ENCODE measurements around the gene OPA3.

Gene OPA3

GRCh38 chr19:45506989-45507871 is 77.4 kb downstream of the OPA3 start, which contains the start of gene VASP:
Gene VASP (plus strand): TSS chr19:45507479. CDS start chr19:45507772, 293 bp downstream.
- Histone ChIP-seq H3K36me3 (ENCODE audit: control insufficient read depth, insufficient read depth, low read length, severe bottlenecking) (no peaks in the 10 kb centered on the region), H3K4me3 (ENCODE audit: low read length) (peak within 1 kb of the TSS; percentile 90), H3K27me3 (replicated peaks; ENCODE audit: control insufficient read depth, insufficient read depth, low read length) (no peaks in the 10 kb centered on the region), H3K9ac (ENCODE audit: low read length) (peak within 1 kb of the TSS; percentile 87), H3K4me1 (ENCODE audit: control insufficient read depth, insufficient read depth, low read length) (peaks cover 13% of the 10 kb centered on the region), H3K9me3 (ENCODE audit: control insufficient read depth, low read length) (no peaks in the 10 kb centered on the region)
- peak; percentile 90 for DNase-seq (ENCODE audit: low read depth)

- H3K4me3 ChIP-seq (ENCODE audit: low read length): peak overlapping the region; percentile 90
- peaks cover 13% of the 10 kb centered on the region for H3K4me1 ChIP-seq (ENCODE audit: control insufficient read depth, insufficient read depth, low read length)
- no peaks in the 10 kb centered on the region for H3K36me3 ChIP-seq (ENCODE audit: control insufficient read depth, insufficient read depth, low read length, severe bottlenecking)
- H3K9ac ChIP-seq (ENCODE audit: low read length): peak overlapping the region; percentile 87
- H3K27me3 ChIP-seq (replicated peaks; ENCODE audit: control insufficient read depth, insufficient read depth, low read length): no peaks in the 10 kb centered on the region
- peak; percentile 96 for DNase-seq (ENCODE audit: low read depth)
- H3K9me3 ChIP-seq (ENCODE audit: control insufficient read depth, low read length): no peaks in the 10 kb centered on the region
Observed at GRCh38 chr19:45506246-45506988, 78.2 kb downstream of the OPA3 start.

- H3K9ac ChIP-seq (ENCODE audit: low read length): peak overlapping the region; percentile 87
- no peaks in the 10 kb centered on the region for H3K27me3 ChIP-seq (replicated peaks; ENCODE audit: control insufficient read depth, insufficient read depth, low read length)
- no peaks in the 10 kb centered on the region for H3K36me3 ChIP-seq (ENCODE audit: control insufficient read depth, insufficient read depth, low read length, severe bottlenecking)
- no peak for DNase-seq (ENCODE audit: low read depth)
- H3K9me3 ChIP-seq (ENCODE audit: control insufficient read depth, low read length): no peaks in the 10 kb centered on the region
- peak overlapping the region; percentile 90 for H3K4me3 ChIP-seq (ENCODE audit: low read length)
- H3K4me1 ChIP-seq (ENCODE audit: control insufficient read depth, insufficient read depth, low read length): peaks cover 13% of the 10 kb centered on the region
Observed at GRCh38 chr19:45505996-45506245, 78.7 kb downstream of the OPA3 start.

- Histone ChIP-seq H3K4me3 (ENCODE audit: low read length) (no peak overlapping the region), H3K9me3 (ENCODE audit: control insufficient read depth, low read length) (no peaks in the 10 kb centered on the region), H3K27me3 (replicated peaks; ENCODE audit: control insufficient read depth, insufficient read depth, low read length) (no peaks in the 10 kb centered on the region), H3K9ac (ENCODE audit: low read length) (no peak overlapping the region), H3K4me1 (ENCODE audit: control insufficient read depth, insufficient read depth, low read length) (peaks cover 13% of the 10 kb centered on the region), H3K36me3 (ENCODE audit: control insufficient read depth, insufficient read depth, low read length, severe bottlenecking) (no peaks in the 10 kb centered on the region)
- peak; percentile 58 for DNase-seq (ENCODE audit: low read depth)
Observed at GRCh38 chr19:45505151-45505995, 79.2 kb downstream of the OPA3 start.

- Histone ChIP-seq H3K9ac (ENCODE audit: low read length) (no peak overlapping the region), H3K4me3 (ENCODE audit: low read length) (no peak overlapping the region), H3K36me3 (ENCODE audit: control insufficient read depth, insufficient read depth, low read length, severe bottlenecking) (no peaks in the 10 kb centered on the region), H3K4me1 (ENCODE audit: control insufficient read depth, insufficient read depth, low read length) (peaks cover 7% of the 10 kb centered on the region), H3K27me3 (replicated peaks; ENCODE audit: control insufficient read depth, insufficient read depth, low read length) (no peaks in the 10 kb centered on the region), H3K9me3 (ENCODE audit: control insufficient read depth, low read length) (no peaks in the 10 kb centered on the region)
- DNase-seq (ENCODE audit: low read depth): no peak
Observed at GRCh38 chr19:45503909-45504308, 80.7 kb downstream of the OPA3 start.

- no peak for DNase-seq (ENCODE audit: low read depth)
- H3K9ac ChIP-seq (ENCODE audit: low read length): no peak overlapping the region
- peaks cover 7% of the 10 kb centered on the region for H3K4me1 ChIP-seq (ENCODE audit: control insufficient read depth, insufficient read depth, low read length)
- no peaks in the 10 kb centered on the region for H3K9me3 ChIP-seq (ENCODE audit: control insufficient read depth, low read length)
- no peak overlapping the region for H3K4me3 ChIP-seq (ENCODE audit: low read length)
- no peaks in the 10 kb centered on the region for H3K27me3 ChIP-seq (replicated peaks; ENCODE audit: control insufficient read depth, insufficient read depth, low read length)
- H3K36me3 ChIP-seq (ENCODE audit: control insufficient read depth, insufficient read depth, low read length, severe bottlenecking): no peaks in the 10 kb centered on the region
Observed at GRCh38 chr19:45502111-45502510, 82.5 kb downstream of the OPA3 start.

GRCh38 chr19:45501730-45502014 is 82.9 kb downstream of the OPA3 start:
- Histone ChIP-seq H3K4me1 (ENCODE audit: control insufficient read depth, insufficient read depth, low read length) (peaks cover 8% of the 10 kb centered on the region), H3K9me3 (ENCODE audit: control insufficient read depth, low read length) (no peaks in the 10 kb centered on the region), H3K9ac (ENCODE audit: low read length) (no peak overlapping the region), H3K4me3 (ENCODE audit: low read length) (no peak overlapping the region), H3K36me3 (ENCODE audit: control insufficient read depth, insufficient read depth, low read length, severe bottlenecking) (no peaks in the 10 kb centered on the region), H3K27me3 (replicated peaks; ENCODE audit: control insufficient read depth, insufficient read depth, low read length) (no peaks in the 10 kb centered on the region)
- no peak for DNase-seq (ENCODE audit: low read depth)

GRCh38 chr19:45500918-45501729 is 83.5 kb downstream of the OPA3 start:
- Histone ChIP-seq H3K9me3 (ENCODE audit: control insufficient read depth, low read length) (no peaks in the 10 kb centered on the region), H3K9ac (ENCODE audit: low read length) (no peak overlapping the region)
- no peak for DNase-seq (ENCODE audit: low read depth)

GRCh38 chr19:45499196-45500180 is 85.1 kb downstream of the OPA3 start:
- peak; percentile 42 for DNase-seq (ENCODE audit: low read depth)
- H3K4me3 ChIP-seq (ENCODE audit: low read length): no peak overlapping the region

More at GRCh38 chr19:45500918-45501729, 83.5 kb downstream of the OPA3 start:
- Histone ChIP-seq H3K4me3 (ENCODE audit: low read length) (no peak overlapping the region), H3K36me3 (ENCODE audit: control insufficient read depth, insufficient read depth, low read length, severe bottlenecking) (no peaks in the 10 kb centered on the region), H3K4me1 (ENCODE audit: control insufficient read depth, insufficient read depth, low read length) (peaks cover 8% of the 10 kb centered on the region), H3K27me3 (replicated peaks; ENCODE audit: control insufficient read depth, insufficient read depth, low read length) (no peaks in the 10 kb centered on the region)

More at GRCh38 chr19:45499196-45500180, 85.1 kb downstream of the OPA3 start:
- Histone ChIP-seq H3K4me1 (ENCODE audit: control insufficient read depth, insufficient read depth, low read length) (peaks cover 8% of the 10 kb centered on the region), H3K9ac (ENCODE audit: low read length) (no peak overlapping the region), H3K9me3 (ENCODE audit: control insufficient read depth, low read length) (no peaks in the 10 kb centered on the region), H3K27me3 (replicated peaks; ENCODE audit: control insufficient read depth, insufficient read depth, low read length) (no peaks in the 10 kb centered on the region), H3K36me3 (ENCODE audit: control insufficient read depth, insufficient read depth, low read length, severe bottlenecking) (no peaks in the 10 kb centered on the region)

Data from adipocyte (in vitro differentiated cells).